Measurements from ENCODE around the gene SF3A1. TPM values are rescaled to one million over a fixed set of nuclear protein-coding genes. Genes with fewer than 3 reads are reported as not detected.
A peak's percentile ranks its signal among the peaks of the same experiment; 100 is the strongest.

SF3A1 gene
- total and polyA plus RNA-seq, 9 of the 15 experiments (the other 6 are each of a cell fraction or from before 2014, with no cell fraction given) = 6.7 to 228 (median 13.0) TPM

DNA sequence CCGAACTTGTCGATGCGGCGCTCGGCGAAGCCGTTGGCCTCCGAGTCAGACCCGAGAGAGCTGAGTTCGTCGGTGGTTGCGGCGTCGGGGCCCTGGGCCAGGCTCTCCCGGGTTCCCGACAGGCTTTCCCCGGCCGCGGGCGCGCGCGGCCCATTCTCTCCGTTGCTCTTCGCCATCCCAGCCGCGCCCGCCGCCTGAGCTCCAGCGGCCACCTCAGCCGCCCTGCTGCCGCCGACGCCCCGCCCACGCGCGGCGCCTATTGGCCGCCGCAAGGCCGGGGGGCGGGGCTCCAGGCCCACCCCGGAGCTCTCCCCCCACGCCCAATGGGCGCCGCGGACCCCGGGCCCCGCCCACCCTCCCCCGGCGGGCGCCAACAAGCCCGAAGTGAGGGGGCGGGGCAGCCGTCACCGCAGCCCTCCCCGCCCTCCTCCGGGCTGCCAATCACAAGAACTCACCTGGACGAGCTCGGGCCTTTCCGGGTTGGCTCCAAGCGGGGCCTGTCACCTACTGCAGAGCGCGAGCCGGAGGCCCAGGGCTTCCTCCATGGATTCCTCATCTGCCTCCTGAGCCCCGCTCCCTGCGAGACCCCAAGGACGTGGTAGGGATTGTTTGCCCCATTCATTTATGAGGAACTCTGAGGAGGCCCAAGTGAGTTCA lies 29.9 kb downstream of the SF3A1 start, which contains the start of gene TBC1D10A (continued):
- TF ChIP-seq, protein P1, sequence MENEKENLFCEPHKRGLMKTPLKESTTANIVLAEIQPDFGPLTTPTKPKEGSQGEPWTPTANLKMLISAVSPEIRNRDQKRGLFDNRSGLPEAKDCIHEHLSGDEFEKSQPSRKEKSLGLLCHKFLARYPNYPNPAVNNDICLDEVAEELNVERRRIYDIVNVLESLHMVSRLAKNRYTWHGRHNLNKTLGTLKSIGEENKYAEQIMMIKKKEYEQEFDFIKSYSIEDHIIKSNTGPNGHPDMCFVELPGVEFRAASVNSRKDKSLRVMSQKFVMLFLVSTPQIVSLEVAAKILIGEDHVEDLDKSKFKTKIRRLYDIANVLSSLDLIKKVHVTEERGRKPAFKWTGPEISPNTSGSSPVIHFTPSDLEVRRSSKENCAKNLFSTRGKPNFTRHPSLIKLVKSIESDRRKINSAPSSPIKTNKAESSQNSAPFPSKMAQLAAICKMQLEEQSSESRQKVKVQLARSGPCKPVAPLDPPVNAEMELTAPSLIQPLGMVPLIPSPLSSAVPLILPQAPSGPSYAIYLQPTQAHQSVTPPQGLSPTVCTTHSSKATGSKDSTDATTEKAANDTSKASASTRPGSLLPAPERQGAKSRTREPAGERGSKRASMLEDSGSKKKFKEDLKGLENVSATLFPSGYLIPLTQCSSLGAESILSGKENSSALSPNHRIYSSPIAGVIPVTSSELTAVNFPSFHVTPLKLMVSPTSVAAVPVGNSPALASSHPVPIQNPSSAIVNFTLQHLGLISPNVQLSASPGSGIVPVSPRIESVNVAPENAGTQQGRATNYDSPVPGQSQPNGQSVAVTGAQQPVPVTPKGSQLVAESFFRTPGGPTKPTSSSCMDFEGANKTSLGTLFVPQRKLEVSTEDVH (IDR thresholded peaks at IDR 0.05; ENCODE audit: low read depth, partially characterized antibody) = no peak
- TF ChIP-seq POLR2A (conservative IDR thresholded peaks at IDR 0.05) = peak; percentile 63; the same call in 1 of the 2 replicates
- TF ChIP-seq, protein P2, sequence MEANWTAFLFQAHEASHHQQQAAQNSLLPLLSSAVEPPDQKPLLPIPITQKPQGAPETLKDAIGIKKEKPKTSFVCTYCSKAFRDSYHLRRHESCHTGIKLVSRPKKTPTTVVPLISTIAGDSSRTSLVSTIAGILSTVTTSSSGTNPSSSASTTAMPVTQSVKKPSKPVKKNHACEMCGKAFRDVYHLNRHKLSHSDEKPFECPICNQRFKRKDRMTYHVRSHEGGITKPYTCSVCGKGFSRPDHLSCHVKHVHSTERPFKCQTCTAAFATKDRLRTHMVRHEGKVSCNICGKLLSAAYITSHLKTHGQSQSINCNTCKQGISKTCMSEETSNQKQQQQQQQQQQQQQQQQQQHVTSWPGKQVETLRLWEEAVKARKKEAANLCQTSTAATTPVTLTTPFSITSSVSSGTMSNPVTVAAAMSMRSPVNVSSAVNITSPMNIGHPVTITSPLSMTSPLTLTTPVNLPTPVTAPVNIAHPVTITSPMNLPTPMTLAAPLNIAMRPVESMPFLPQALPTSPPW (CRISPR knock-in tag; IDR thresholded peaks at IDR 0.05) = peak; percentile 94
- TF ChIP-seq, protein P3, sequence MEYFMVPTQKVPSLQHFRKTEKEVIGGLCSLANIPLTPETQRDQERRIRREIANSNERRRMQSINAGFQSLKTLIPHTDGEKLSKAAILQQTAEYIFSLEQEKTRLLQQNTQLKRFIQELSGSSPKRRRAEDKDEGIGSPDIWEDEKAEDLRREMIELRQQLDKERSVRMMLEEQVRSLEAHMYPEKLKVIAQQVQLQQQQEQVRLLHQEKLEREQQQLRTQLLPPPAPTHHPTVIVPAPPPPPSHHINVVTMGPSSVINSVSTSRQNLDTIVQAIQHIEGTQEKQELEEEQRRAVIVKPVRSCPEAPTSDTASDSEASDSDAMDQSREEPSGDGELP (CRISPR knock-in tag; IDR thresholded peaks at IDR 0.05; ENCODE audit: borderline replicate concordance) = 0 out of 2 replicates have a peak, but pooled peaks have one; percentile 22
- 0 out of 2 replicates have a peak, but pooled peaks have one; percentile 15 for TF ChIP-seq SMAD4 (CRISPR knock-in tag; conservative IDR thresholded peaks at IDR 0.05)
- peak in 1 of 2 experiments; percentile 44; a peak in 2 of 4 replicates for TF ChIP-seq NRF1 (conservative IDR thresholded peaks at IDR 0.05 in 1 of 2, IDR thresholded peaks at IDR 0.05 in 1 of 2)
- TF ChIP-seq NR2C2 (CRISPR knock-in tag; IDR thresholded peaks at IDR 0.05) = no peak
- peak; percentile 37; the same call in 1 of the 2 replicates for TF ChIP-seq NR2C2 (tag; IDR thresholded peaks at IDR 0.05)
- TF ChIP-seq, protein P4, sequence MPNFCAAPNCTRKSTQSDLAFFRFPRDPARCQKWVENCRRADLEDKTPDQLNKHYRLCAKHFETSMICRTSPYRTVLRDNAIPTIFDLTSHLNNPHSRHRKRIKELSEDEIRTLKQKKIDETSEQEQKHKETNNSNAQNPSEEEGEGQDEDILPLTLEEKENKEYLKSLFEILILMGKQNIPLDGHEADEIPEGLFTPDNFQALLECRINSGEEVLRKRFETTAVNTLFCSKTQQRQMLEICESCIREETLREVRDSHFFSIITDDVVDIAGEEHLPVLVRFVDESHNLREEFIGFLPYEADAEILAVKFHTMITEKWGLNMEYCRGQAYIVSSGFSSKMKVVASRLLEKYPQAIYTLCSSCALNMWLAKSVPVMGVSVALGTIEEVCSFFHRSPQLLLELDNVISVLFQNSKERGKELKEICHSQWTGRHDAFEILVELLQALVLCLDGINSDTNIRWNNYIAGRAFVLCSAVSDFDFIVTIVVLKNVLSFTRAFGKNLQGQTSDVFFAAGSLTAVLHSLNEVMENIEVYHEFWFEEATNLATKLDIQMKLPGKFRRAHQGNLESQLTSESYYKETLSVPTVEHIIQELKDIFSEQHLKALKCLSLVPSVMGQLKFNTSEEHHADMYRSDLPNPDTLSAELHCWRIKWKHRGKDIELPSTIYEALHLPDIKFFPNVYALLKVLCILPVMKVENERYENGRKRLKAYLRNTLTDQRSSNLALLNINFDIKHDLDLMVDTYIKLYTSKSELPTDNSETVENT (CRISPR knock-in tag; IDR thresholded peaks at IDR 0.05) = peak; percentile 49; the same call in 1 of the 2 replicates
- TF ChIP-seq, protein P5, sequence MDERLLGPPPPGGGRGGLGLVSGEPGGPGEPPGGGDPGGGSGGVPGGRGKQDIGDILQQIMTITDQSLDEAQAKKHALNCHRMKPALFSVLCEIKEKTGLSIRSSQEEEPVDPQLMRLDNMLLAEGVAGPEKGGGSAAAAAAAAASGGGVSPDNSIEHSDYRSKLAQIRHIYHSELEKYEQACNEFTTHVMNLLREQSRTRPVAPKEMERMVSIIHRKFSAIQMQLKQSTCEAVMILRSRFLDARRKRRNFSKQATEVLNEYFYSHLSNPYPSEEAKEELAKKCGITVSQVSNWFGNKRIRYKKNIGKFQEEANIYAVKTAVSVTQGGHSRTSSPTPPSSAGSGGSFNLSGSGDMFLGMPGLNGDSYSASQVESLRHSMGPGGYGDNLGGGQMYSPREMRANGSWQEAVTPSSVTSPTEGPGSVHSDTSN (CRISPR knock-in tag; IDR thresholded peaks at IDR 0.05; ENCODE audit: low read depth) = peak; percentile 81
- TF ChIP-seq, protein P5 (tag; conservative IDR thresholded peaks at IDR 0.05; ENCODE audit: low read depth) = peak; percentile 69

Data from K562 (cell line).